Measurements from ENCODE around the gene PCAT6.

DNA sequence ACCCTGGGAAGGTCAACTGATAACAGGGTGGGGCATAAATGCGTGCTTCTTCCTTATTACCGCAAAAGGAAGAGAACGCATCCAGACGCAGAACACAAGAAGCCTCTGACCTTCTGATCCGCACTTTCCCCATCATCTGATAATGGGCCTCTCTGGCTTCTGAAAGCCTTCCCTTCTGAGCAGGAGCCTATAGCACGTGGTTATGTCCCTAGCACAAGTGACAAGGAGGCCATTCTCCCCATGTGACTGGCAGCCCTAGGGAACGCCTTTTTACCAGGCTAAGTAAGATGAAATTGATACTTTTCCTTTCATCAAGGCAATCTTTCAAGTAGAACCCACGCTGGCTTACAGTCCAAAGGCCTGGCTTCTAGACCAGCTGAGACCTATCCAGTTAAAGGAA is 44.0 kb downstream of the PCAT6 start:
- TF ChIP-seq, protein P1, sequence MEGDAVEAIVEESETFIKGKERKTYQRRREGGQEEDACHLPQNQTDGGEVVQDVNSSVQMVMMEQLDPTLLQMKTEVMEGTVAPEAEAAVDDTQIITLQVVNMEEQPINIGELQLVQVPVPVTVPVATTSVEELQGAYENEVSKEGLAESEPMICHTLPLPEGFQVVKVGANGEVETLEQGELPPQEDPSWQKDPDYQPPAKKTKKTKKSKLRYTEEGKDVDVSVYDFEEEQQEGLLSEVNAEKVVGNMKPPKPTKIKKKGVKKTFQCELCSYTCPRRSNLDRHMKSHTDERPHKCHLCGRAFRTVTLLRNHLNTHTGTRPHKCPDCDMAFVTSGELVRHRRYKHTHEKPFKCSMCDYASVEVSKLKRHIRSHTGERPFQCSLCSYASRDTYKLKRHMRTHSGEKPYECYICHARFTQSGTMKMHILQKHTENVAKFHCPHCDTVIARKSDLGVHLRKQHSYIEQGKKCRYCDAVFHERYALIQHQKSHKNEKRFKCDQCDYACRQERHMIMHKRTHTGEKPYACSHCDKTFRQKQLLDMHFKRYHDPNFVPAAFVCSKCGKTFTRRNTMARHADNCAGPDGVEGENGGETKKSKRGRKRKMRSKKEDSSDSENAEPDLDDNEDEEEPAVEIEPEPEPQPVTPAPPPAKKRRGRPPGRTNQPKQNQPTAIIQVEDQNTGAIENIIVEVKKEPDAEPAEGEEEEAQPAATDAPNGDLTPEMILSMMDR (IDR thresholded peaks at IDR 0.05) = no peak
- TF ChIP-seq POLR2A (IDR thresholded peaks at IDR 0.05) = no peak

Data from body of pancreas (tissue), 4 donors.